Sigmoid colon (tissue), 7 donors: ENCODE results near the gene RHOU. TPM values are rescaled to one million over a fixed set of nuclear protein-coding genes. Genes with fewer than 3 reads are reported as not detected.

ENCODE experiments used
- DNase-seq: peaks from one replicate; pipeline ENCODE4 v3.0.0-alpha.2; 2019
- H3K27ac ChIP-seq, 4 donors: fragments of 200-600 bp; sonication (generic); one replicate each; pipeline ENCODE4 v1.5.1; 2016 to 2019; ENCODE audit warnings: mild to moderate bottlenecking in 1 of 4
- H3K27me3 ChIP-seq, 3 donors: fragments of 200-600 bp; sonication (generic); one replicate each; pipeline ENCODE4 v1.5.1; 2019; ENCODE audit warnings: mild to moderate bottlenecking in 1 of 3
- H3K36me3 ChIP-seq, 4 donors: fragments of 200-600 bp; sonication (generic); one replicate each; pipeline ENCODE4 v1.5.1; 2016 to 2019
- H3K4me1 ChIP-seq, 4 donors: fragments of 200-600 bp; sonication (generic); one replicate each; pipeline ENCODE4 v1.5.1; 2017 to 2019
- H3K4me3 ChIP-seq, 4 donors: fragments of 200-600 bp; sonication (generic); one replicate each; pipeline ENCODE4 v1.5.1; 2017 to 2019; ENCODE audit warnings: mild to moderate bottlenecking in 2 of 4, moderate library complexity in 1 of 4
- H3K9me3 ChIP-seq, 4 donors: fragments of 200-600 bp in 3 of 4; sonication (generic) in 3 of 4; one replicate each; pipeline versions ENCODE4 v1.5.1 to v1.6.1; 2013 to 2019
- EP300 ChIP-seq, 4 donors: sonication (generic); formaldehyde crosslinking; IDR thresholded peaks; one replicate each; pipeline ENCODE4 v1.6.1; 2017; ENCODE audit warnings: antibody characterized with exemption in 4 of 4
- POLR2A ChIP-seq, 2 donors: fragments of 450-650 bp; IDR thresholded peaks; one replicate each; pipeline ENCODE4 v1.6.1; 2016; ENCODE audit warnings: antibody characterized with exemption in 2 of 2, mild to moderate bottlenecking in 2 of 2, moderate library complexity in 2 of 2
- POLR2AphosphoS5 ChIP-seq, 4 donors: sonication (generic); formaldehyde crosslinking; IDR thresholded peaks; one replicate each; pipeline ENCODE4 v1.6.1; 2017; ENCODE audit warnings: antibody characterized with exemption in 4 of 4
- WGBS, 2 donors: extraction: QIAGEN DNeasy Blood & Tissue Kit; methylation state at CpG; one replicate each; pipeline ENCODE4 v1.1.7; 2013; 5-methylcytosine and 5-hydroxymethylcytosine counted together
- intact Hi-C: fragments of 100-400 bp; cut with DNase I; formaldehyde crosslinking; loops from one replicate; pipeline ENCODE4 v1.15.1; 2023
- polyA plus RNA-seq, 3 donors: library from polyadenylated mRNA; stranded (reverse); fragments of 200-250 nt; gene quantifications; one replicate each; pipeline ENCODE4 v1.2.3, GENCODE V29; 2013
- total RNA-seq, 4 donors: library from RNA; depleted of rRNA; stranded (reverse); fragments of >200 nt; gene quantifications; one replicate each; pipeline ENCODE4 v1.1.0, GENCODE V29; 2016
- TF ChIP-seq, protein P1 (sequence below), 4 experiments: fragments of 450-650 bp in 3 of 4; fragments of 200-600 bp in 1 of 4; IDR thresholded peaks; one replicate each; pipeline ENCODE4 v1.5.1; 2016 to 2019; ENCODE audit warnings: antibody characterized with exemption in 4 of 4, mild to moderate bottlenecking in 3 of 4, moderate library complexity in 2 of 4
- donor health status: healthy with polysubstance abuse.
- donor health status: Bipolar disorder and iron deficiency.
- donor health status: healthy.

RHOU gene
- total and polyA plus RNA-seq, 7 donors = 9.7 to 58.7 (median 18.3) TPM

GRCh38 chr1:228735871-228736586, 750 bp downstream of the RHOU start:
- Histone ChIP-seq H3K9me3 (no peaks in the 10 kb centered on the region), H3K27me3 (no peaks in the 10 kb centered on the region), H3K27ac (peak overlapping the region; percentile 87 to 97 (median 92)), H3K36me3 (peaks cover 0 to 21% (median 0%) of the 10 kb centered on the region in 4 donors), H3K4me1 (peaks cover 0 to 32% (median 12%) of the 10 kb centered on the region in 4 donors), H3K4me3 (peak overlapping the region; percentile 94 to 96 (median 96))
- TF ChIP-seq, protein P1, sequence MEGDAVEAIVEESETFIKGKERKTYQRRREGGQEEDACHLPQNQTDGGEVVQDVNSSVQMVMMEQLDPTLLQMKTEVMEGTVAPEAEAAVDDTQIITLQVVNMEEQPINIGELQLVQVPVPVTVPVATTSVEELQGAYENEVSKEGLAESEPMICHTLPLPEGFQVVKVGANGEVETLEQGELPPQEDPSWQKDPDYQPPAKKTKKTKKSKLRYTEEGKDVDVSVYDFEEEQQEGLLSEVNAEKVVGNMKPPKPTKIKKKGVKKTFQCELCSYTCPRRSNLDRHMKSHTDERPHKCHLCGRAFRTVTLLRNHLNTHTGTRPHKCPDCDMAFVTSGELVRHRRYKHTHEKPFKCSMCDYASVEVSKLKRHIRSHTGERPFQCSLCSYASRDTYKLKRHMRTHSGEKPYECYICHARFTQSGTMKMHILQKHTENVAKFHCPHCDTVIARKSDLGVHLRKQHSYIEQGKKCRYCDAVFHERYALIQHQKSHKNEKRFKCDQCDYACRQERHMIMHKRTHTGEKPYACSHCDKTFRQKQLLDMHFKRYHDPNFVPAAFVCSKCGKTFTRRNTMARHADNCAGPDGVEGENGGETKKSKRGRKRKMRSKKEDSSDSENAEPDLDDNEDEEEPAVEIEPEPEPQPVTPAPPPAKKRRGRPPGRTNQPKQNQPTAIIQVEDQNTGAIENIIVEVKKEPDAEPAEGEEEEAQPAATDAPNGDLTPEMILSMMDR (IDR thresholded peaks at IDR 0.05) = no peak
- TF ChIP-seq POLR2A (IDR thresholded peaks at IDR 0.05) = no peak
- peak in 2 of 4 donors; percentile 14 to 54 for TF ChIP-seq POLR2AphosphoS5 (IDR thresholded peaks at IDR 0.05)
- TF ChIP-seq EP300 (IDR thresholded peaks at IDR 0.05) = no peak
- 1 to 3% methylated on average over 60 of the region's 60 CpGs for WGBS, 2 donors
- DNase-seq = peak; percentile 82
- intact Hi-C loops = loop anchor here (1.0 to 10.0 kb wide), 7 partner anchors 65 to 491 kb away; no protein-coding TSS in a partner anchor

DNA sequence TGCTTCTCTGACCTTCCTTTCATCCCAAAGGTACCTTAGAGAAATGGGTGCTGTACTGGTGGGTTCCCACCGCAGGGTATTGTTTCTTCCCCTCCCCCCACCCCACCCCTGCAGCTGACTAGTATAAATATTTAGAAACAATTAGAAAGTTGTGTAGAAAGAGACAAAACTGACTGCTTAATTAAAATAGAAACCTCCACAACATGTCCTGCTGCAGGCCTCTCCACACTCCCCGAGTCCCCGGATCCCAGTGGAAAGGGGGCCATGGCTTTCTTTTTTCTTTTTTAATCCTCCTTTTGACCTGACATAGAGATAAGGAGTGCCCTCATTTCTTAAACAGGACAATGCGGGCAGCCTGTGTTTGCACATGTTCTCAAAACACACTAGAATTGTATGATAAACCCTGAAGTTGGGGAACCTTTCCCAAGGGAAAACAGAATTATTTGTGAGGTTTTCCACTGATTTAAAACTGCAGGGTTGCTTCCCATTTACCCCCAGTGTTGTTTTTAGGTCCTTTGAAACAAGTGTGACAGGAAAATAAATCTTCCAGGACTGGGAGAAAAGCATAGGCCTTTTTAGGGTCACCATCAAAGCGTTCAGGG, 1.7 kb downstream of the RHOU start:
- TF ChIP-seq, protein P1 (IDR thresholded peaks at IDR 0.05) = no peak
- TF ChIP-seq EP300 (IDR thresholded peaks at IDR 0.05) (no peak), POLR2A (IDR thresholded peaks at IDR 0.05) (no peak), POLR2AphosphoS5 (IDR thresholded peaks at IDR 0.05) (no peak)

GRCh38 chr1:228737601-228738041, 2.3 kb downstream of the RHOU start:
- 46 to 55% methylated on average over 8 of the region's 8 CpGs for WGBS, 2 donors
- Histone ChIP-seq H3K36me3 (peaks cover 0 to 35% (median 0%) of the 10 kb centered on the region in 4 donors), H3K27me3 (no peaks in the 10 kb centered on the region), H3K27ac (peak overlapping the region; percentile 87 to 97 (median 92)), H3K9me3 (no peaks in the 10 kb centered on the region), H3K4me1 (peaks cover 0 to 36% (median 12%) of the 10 kb centered on the region in 4 donors), H3K4me3 (peak overlapping the region; percentile 94 to 96 (median 96))
- TF ChIP-seq POLR2AphosphoS5 (IDR thresholded peaks at IDR 0.05) (peak in 2 of 4 donors; percentile 16 to 26), EP300 (IDR thresholded peaks at IDR 0.05) (no peak)
- TF ChIP-seq, protein P1 (IDR thresholded peaks at IDR 0.05) = no peak
- intact Hi-C loops = loop anchor here (2.0 to 10.0 kb wide), 5 partner anchors 63 to 379 kb away; no protein-coding TSS in a partner anchor
- DNase-seq = peak; percentile 75

More for the DNA sequence above, 1.7 kb downstream of the RHOU start:
- Histone ChIP-seq H3K4me1 (peaks cover 0 to 36% (median 12%) of the 10 kb centered on the region in 4 donors), H3K4me3 (peak overlapping the region; percentile 94 to 96 (median 96)), H3K9me3 (no peaks in the 10 kb centered on the region), H3K36me3 (peaks cover 0 to 28% (median 0%) of the 10 kb centered on the region in 4 donors), H3K27me3 (no peaks in the 10 kb centered on the region), H3K27ac (peak overlapping the region; percentile 87 to 97 (median 92))
- 16 to 58% methylated on average over 5 of the region's 5 CpGs for WGBS, 2 donors
- DNase-seq = no peak
- intact Hi-C loops = loop anchor here (2.0 to 10.0 kb wide), 4 partner anchors 64 to 380 kb away; no protein-coding TSS in a partner anchor

- TF ChIP-seq, protein P1 (IDR thresholded peaks at IDR 0.05) = no peak
- peaks cover 6 to 57% (median 9%) of the 10 kb centered on the region in 4 donors for H3K36me3 ChIP-seq
- H3K4me3 ChIP-seq = no peak overlapping the region
- no peaks in the 10 kb centered on the region for H3K9me3 ChIP-seq
- intact Hi-C loops = loop anchor here (2.0 to 10.0 kb wide), 3 partner anchors 93 to 332 kb away; no protein-coding TSS in a partner anchor
- peak overlapping the region in 1 of 4 donors; percentile 97 for H3K27ac ChIP-seq
- H3K27me3 ChIP-seq = no peaks in the 10 kb centered on the region
- WGBS, 2 donors = 86% methylated on average over 4 of the region's 4 CpGs
- peaks cover 0 to 36% (median 10%) of the 10 kb centered on the region in 4 donors for H3K4me1 ChIP-seq
- DNase-seq = no peak
Observed at GRCh38 chr1:228739826-228740225, 4.5 kb downstream of the RHOU start.
